RWPE1 (cell line): ENCODE results near the gene SERTAD4.

Experiments used
- CTCF ChIA-PET: fragments of 350-600 bp; sonication (Branson Sonifier 250); formaldehyde crosslinking; extraction: SDS; loops from one replicate; lab custom pipeline; 2021; lab: Yijun Ruan, JAX
- POLR2A ChIA-PET: fragments of 400-600 bp; formaldehyde crosslinking; extraction: SDS; loops from one replicate; lab custom pipeline; 2020; ENCODE audit warnings: antibody characterized with exemption; ENCODE audit not compliant: low non-redundant PET; lab: Yijun Ruan, JAX
- DNase-seq: peaks from one replicate; pipeline ENCODE4 v3.0.0; 2012; ENCODE audit warnings: low spot score
- H3K27ac ChIP-seq: fragments of 450-650 bp; 2 replicates; pipeline ENCODE4 v1.5.1; 2017
- TF ChIP-seq, protein P1 (sequence below): fragments of 450-650 bp; conservative IDR thresholded peaks from 2 replicates; pipeline ENCODE4 v1.5.1; 2017; ENCODE audit warnings: low read depth, mild to moderate bottlenecking

The SERTAD4 gene

DNA sequence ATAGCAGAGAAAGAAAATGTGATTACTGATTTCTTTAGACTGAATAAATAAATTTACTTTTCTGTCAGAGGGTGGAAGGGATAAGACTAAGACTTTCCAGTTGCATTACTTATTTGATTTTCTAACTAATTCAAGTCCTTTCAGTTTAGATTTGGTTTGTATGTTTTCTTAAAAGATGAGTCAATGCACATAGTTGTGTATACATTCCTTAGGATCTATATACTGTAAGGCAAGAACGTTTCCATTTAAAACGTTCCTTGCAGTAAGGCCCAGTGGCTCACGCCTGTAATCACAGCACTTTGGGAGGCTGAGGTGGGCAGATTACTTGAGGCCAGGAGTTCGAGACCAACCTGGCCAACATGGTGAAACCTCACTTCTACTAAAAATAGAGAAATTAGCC is 14.5 kb upstream of the SERTAD4 start:
- no peak overlapping the region for H3K27ac ChIP-seq
- ChIA-PET CTCF (no interaction called here), POLR2A (no interaction called here)
- TF ChIP-seq, protein P1, sequence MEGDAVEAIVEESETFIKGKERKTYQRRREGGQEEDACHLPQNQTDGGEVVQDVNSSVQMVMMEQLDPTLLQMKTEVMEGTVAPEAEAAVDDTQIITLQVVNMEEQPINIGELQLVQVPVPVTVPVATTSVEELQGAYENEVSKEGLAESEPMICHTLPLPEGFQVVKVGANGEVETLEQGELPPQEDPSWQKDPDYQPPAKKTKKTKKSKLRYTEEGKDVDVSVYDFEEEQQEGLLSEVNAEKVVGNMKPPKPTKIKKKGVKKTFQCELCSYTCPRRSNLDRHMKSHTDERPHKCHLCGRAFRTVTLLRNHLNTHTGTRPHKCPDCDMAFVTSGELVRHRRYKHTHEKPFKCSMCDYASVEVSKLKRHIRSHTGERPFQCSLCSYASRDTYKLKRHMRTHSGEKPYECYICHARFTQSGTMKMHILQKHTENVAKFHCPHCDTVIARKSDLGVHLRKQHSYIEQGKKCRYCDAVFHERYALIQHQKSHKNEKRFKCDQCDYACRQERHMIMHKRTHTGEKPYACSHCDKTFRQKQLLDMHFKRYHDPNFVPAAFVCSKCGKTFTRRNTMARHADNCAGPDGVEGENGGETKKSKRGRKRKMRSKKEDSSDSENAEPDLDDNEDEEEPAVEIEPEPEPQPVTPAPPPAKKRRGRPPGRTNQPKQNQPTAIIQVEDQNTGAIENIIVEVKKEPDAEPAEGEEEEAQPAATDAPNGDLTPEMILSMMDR = no peak
- no peak for DNase-seq

DNA sequence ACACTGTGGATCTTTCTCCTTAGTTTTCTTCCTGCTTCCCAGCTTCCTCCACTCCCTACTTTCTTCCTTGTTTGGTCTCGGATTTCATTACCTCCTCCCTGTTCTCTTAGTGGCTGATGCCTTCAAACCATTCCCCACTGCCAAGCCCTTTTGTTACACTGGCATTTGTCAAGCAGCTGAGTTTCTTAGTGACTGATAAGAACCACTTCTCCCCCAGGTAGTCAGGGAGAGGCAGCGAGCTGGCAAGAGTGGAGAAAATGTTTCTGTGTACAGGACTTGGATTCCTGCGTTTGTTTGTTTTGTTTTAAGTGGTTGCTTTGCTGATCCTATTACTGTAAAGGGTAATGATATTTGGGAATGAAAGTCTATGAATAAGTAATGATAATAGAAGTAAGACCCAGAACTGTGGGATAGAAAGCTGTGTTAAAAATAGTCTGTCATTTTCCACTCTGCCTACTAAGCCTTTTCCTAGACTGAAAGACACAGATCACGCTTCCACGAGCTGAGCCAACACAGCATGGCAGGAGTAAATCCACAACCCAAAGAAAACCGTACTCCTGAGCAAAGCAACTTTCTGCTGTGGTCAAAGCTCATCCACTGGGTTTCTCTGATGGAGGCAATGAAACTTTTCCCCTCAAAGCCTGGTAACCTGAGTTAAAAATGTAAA is 10.1 kb upstream of the SERTAD4 start:
- H3K27ac ChIP-seq = no peak overlapping the region
- peak; percentile 11 for DNase-seq
- ChIA-PET POLR2A (no interaction called here), CTCF (interaction anchor here (0.8 kb wide), 1 partner anchor 1812 kb away, joined by 3 read pairs; no protein-coding TSS in a partner anchor)
- TF ChIP-seq, protein P1 = no peak

DNA sequence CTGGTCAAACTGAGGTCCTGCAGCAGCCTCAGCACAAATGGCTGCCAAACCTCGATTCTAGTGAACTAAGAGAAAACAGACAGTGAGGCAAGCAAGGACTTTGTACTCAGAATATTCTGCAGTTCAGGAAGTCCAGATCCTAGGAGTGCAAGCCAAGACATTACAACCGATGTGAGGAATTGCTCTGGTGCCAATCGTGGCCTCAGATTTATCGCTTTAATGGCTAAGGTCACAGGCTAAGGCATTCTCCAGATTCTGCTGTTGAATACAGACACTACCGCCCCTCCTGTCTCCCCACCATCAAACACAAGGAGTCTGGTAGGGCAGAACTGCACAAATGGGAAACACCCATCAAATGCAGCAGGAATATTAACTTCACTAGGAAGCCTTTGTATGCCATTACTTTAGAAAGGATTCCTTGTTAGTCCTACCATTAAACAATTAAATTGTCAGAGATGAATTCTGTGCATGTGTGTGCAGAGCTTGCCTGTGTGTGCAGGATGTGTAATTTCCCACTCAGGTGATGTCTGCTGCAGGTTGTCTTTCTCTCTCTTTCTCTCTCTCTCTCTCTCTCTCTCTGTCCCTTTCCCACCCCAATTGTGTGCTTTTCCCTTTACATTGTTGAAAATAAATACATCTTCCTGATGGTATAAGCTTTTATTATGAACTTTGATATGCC is 9.2 kb upstream of the SERTAD4 start:
- POLR2A ChIA-PET = no interaction called here
- no peak for DNase-seq
- H3K27ac ChIP-seq = no peak overlapping the region
- TF ChIP-seq, protein P1 = no peak
- CTCF ChIA-PET = interaction anchor here (0.8 kb wide), 1 partner anchor 1811 kb away, joined by 3 read pairs; no protein-coding TSS in a partner anchor

DNA sequence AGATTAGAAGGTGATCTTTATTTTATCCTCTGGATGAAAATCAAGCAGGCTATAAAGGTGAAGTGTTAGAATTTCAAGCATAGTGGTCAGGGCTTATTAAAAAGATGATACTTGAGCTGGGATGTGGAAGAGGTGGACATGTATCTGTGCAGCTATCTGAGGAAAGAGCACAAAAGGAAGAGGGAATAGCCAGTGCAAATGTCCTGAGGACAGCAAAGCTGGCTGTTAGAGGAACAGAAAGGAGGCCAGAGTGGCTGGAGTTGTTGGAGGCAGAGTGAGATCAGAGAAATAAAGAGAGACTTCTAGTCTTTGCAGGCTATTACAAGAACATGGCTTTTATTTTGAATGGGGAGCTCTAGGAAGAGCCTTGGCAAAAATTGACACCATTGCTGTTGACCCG is 4.4 kb upstream of the SERTAD4 start:
- no peak overlapping the region for H3K27ac ChIP-seq
- CTCF ChIA-PET = no interaction called here
- TF ChIP-seq, protein P1 = no peak
- POLR2A ChIA-PET = no interaction called here
- no peak for DNase-seq

DNA sequence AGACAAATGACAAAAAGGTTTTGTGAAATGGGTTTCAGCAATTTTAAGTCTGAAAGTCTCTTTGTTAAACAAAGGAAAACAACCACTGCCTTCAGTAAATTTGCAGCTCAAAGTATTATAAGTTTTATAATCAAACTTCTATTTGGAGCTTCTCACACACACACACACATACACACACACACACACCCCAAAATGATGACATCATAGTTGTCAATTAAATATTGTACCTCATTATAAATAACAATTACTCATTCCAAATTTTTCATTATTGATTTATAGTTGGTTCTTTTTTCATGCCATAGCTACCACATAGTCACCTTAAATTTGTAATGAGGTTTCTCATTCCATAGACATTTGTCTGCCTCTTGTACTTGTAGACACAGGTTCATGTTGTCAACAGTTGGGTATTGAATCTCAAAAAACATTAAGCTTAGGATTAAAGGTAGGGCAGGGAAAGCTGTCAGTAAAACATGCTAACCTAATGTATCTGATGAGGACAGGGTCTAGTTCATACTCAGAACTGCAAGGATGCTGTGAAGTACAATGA is 2.4 kb upstream of the SERTAD4 start:
- TF ChIP-seq, protein P1 = no peak
- no peak for DNase-seq
- H3K27ac ChIP-seq = no peak overlapping the region
- POLR2A ChIA-PET = no interaction called here
- CTCF ChIA-PET = interaction anchor here (0.6 to 1.0 kb wide), 2 partner anchors 44 to 80 kb away, joined by 4 to 6 read pairs; no protein-coding TSS in a partner anchor

DNA sequence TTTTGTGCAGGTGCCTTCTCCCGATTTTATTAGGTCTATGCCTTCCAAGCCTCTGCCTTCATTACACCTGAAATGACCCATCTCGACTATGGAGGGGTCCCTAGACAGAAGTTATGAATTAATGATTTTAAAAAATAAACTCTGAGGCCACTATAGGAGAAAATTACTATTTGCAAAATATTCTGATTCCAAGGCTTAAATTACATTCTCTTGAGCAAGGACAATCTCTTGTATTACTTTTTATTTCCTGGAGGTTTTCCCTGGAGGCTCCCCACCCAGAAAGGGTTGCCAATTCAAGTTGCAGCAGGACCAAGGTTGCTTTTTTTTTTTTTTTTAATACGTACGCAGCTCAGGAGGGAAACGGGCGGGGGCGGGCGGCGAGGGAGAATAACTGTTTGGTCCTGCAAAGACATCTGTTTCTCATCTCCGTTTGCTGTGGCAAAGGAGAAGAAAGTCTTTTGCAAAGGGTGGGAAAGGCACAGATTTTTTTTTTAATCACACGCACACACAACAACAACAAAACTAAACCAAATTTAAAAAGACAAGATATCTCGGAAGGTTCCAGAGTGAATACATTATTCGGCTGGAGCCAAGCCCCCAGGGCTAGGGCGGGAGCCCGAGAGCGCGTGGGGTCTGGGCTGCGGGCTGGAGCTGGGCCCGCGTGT is 618 bp upstream of the SERTAD4 start:
- ChIA-PET POLR2A (interaction anchor here (0.6 kb wide), 1 partner anchor 98 kb away, joined by 3 read pairs; no protein-coding TSS in a partner anchor), CTCF (no interaction called here)
- no peak for DNase-seq
- peak overlapping the region; percentile 95 for H3K27ac ChIP-seq
- TF ChIP-seq, protein P1 = no peak
